CD1c-positive myeloid dendritic cell (primary cell): ENCODE results near the gene LSMEM2.
"Not testable (repeated sequence)": the region's sequence is repeated elsewhere in the genome, so short reads cannot be mapped to it uniquely, and the experiment has no call there.

Source experiments
- DNase-seq: peaks from one replicate; pipeline ENCODE4 v3.0.0-alpha.2; 2016; ENCODE audit errors: extremely low spot score

LSMEM2 gene

DNA sequence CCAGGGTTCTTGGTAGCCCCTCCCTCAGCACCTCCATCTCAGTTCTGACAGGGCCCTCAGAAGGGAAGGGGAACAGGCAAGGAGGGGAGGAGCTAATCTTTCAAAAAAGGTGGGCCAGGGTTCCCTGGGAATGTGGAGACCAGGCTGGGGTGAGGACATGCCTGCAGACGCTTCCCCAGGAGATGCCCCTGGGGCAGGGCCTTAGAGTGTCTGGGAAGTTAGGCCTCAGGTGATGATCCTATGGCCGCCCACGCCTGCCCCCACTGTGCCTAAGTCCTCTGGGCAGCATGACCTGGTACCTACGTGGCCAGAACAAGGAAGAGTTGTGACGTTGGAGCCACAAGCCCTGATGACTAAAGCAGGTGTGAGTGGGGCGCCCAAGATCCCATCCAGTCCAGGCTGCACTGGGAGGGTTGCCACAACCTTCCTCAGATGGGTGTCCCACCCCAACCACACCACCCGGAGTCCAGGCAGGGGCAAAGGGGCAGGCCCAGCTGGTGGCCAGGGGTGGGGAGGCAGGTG lies 13.9 kb upstream of the LSMEM2 start:
- DNase-seq, result no peak

DNA sequence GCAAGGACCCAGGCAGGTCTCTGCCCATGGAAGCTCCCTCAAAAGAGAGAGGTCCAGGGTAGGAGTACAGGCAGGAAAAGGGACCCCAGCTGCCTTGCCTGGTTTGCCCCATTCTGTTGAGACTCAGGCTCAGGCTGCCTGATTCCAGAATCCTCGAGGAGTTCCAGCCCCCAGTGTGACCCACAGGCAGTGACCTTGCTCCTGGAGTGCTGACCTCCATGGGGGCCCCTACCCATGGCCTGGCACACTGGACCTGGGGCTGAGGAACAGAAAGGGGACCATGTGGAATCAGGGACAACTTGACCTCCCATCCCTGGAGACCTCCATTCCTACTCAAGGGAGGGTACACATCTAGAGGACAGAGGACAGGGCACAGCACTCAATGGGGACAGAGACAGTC lies 13.3 kb upstream of the LSMEM2 start:
- no peak for DNase-seq

DNA sequence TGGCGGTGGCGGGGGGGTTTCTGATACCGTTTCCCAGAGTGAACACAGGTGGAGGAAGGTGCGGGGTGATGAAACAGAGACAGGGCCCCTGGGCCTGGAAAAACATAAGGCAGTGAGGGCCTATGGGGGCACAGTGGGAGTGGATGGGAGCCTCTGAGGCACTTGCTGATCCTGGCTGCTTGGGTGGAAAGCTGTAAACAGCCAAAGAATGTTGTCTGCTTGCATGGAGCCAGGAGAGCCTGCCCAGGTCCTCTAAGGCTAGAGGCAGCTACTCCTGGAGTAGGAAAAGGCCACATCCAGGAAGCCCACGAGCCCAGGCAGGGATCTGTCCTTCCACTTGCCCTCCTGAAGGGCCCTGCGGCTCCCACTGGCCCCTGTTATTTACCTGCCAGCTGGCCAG lies 12.9 kb upstream of the LSMEM2 start:
- no peak for DNase-seq

DNA sequence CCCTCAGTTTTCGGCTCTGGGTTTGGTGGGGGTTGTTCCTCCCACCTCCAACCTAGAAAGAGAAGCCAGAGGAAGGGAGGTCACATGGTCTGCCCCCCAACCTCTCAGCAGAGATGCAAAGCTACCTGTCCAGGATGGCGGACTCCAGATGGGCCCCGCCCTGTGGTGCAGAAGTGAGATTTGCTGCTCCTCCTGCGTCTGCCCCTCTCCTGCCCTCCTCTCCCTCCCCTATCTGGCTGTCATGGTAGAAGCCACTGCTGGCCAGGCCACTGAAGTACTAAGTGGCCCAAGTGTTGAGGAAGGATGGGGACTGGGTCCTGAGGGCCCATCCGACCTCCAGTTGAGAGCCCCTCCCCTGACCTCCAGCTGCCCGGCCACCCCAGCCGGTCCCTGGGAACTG lies 12.1 kb upstream of the LSMEM2 start:
- no peak for DNase-seq

DNA sequence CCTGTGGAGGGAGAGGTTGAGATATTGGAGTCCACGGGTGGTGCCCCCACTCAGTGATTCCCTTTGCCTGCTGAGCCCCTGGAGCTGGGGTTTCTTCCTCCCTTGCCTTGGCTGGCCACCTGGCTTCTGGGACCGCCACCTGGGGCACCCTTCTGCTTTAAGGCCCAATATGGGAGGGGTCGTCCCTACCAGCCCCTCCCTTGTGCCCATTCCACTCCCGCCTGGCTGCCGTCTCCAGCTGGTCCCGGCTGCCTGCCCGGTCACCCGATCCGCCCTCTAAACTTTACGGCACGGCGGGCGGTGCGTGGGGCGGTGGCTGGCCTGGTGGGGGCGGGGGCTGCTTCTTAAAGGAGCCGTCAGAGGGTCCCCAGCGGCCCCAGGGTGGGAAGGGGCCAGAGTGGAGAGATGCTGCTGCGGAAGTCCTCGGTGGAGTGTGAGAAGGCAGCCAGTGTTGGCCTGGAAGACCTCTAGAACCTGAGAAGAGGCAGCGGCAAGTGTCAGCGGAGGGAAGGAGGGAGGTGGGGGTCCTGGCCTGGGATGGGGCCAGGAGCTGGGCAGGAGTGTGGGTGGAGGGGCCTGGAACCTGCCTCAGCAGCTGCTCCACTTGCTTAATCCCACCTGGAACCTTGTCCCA lies 11.5 kb upstream of the LSMEM2 start:
- DNase-seq, result no peak

DNA sequence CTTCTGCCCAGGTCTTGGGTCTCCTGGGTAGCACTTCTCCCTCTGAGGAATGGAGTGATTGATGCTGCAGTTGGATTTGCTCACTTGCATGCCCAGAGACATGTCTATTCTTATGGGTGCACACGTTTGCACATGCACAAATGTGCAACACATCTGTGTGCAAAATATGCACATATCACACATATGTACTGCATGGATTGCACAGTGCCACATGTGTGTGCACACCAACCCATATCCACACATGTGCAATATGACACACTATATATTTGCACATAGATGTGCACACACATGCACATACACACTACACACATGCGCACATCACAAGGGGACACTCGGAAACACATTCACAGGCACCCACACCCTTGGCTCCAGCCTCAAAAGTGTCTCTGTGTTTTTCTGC lies 10.6 kb upstream of the LSMEM2 start:
- no peak for DNase-seq

DNA sequence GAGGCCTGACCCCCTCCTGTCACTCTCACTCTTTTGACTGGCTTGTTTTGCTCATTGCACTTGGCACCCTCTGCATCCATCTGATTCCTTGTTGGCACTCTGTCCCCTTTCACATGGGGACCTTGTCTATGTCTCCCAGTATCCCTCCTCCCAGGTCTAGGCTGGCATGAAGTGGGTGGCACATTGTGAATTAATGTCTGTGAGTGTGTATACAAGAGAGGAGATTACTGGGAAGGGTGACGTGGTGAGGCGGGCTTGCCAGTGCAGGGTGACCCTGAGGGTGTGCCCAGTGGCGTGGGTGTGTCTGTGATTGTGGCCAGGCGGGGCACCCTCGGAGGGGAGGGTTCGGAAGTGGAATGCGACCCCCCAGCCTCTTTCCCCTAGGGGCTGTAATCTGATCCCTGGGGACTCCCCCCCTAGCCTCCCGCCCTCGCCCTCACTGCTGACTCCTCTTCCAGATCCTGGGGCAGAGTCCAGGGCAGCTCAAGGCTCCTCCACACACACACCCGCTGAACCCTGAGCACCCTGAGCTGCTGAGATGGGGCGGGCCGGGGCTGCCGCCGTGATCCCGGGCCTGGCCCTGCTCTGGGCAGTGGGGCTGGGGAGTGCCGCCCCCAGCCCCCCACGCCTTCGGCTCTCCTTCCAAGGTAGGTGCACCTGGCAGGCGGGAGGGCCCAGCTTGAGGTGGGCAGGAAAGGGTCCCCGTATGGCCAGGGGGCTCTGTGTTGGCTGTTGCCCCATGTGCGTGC lies 10.0 kb upstream of the LSMEM2 start, which contains the start of gene SEMA3B:
Gene SEMA3B, plus strand, starts transcription at position 445 of the 749 bp plus-strand sequence. Its CDS starts 94 bp downstream, at position 539.
- no peak for DNase-seq

DNA sequence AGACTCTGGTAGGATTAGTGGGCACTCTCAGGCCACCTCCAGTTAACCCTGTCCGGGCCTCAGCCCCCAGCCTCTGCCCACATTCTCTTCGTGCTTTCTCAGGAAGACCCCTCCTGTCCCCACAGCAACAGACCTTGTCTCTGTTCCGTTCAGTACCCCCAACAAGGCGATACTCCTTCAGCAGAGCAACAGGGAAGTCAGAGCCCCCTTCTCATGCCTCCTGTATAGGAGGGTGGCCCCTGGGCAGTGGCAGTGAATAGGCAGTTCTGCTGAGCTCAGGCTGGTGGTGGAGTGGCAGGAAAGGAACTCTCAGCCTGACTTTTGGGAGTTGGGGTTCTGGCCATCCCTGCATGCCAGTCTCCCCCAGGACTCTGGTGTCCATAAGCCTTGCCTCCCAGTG lies 9.4 kb upstream of the LSMEM2 start:
- no peak for DNase-seq

DNA sequence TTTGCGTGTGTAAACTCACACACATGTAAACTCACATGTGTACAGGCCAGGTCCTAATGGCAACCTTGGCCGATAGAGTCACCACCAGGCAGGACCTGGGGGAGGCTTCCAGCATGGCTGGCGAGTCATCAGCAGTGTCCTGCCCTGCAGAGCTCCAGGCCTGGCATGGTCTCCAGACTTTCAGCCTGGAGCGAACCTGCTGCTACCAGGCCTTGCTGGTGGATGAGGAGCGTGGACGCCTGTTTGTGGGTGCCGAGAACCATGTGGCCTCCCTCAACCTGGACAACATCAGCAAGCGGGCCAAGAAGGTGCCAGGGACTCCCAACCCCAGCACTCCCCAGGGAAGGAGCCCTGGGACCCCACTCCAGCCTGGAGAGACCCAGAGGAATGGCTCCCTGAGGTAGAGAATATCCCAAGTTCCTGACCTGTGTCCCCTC lies 8.9 kb upstream of the LSMEM2 start:
- DNase-seq, result no peak

DNA sequence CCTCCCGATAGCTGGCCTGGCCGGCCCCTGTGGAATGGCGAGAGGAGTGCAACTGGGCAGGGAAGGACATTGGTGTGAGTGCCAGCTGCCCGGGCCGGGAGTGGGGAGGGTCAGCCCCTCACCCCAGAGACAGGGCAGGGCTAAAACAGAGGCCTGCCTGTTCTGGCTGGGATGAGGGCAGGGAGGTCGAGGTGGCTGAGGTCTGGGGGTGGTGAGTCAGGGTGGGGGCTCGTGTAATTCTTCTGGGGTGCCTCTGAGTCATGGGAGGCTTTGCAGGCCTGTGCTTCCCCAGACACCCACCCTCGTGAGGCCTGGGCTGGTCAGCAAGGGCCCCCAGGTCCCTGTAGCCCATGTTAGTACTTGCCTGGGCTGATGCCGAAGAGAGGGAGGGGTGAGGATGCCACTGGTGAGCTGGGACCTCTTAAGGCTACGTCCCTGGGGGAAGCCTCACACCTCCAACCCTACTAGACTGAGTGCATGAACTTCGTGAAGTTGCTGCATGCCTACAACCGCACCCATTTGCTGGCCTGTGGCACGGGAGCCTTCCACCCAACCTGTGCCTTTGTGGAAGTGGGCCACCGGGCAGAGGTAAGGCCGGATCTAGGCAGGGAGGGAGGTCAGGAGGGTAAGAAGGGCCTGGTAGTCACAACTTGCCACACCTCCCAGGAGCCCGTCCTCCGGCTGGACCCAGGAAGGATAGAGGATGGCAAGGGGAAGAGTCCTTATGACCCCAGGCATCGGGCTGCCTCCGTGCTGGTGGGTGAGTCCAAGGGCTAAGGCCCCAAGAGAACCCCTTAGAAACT lies 8.3 kb upstream of the LSMEM2 start:
- no peak for DNase-seq

DNA sequence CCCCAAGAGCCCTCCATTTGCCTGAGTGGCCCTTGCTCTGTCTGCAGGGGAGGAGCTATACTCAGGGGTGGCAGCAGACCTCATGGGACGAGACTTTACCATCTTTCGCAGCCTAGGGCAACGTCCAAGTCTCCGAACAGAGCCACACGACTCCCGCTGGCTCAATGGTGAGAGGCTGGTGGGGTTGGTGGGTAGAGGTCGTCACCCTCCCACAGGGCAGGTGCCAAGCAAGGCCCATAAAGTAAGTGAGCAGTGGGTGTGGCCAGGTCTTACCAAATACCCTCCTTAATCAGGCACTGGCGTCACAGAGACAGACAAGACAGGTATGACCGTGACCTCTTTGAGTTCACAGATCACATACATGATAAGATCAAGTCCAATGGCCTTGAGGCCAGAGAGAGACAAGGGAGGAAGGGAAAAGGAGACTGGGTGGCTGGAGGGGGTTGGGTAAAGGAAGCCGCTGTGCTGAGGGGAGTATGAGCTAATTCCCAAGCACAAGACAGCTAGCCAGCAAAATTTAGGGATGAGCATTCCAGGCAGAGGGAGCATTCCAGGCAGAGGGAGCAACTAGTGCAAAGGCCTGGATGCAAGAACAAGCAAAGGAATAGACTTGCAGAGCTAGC lies 7.5 kb upstream of the LSMEM2 start:
- DNase-seq, result no peak

DNA sequence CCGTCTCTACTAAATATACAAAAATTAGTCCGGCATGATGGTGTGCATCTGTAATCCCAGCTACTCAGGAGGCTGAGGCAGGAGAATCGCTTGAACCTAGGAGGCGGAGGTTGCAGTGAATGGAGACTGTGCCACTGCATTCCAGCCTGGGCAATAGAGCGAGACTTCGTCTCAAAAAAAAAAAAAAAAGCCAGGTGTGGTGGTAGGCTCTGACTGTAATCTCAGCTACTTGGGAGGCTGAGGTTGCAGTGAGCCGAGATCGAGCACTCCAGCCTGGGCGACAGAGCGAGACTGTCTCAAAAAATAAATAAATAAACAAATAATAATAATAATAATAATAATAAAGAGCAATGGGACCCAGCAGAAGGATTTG lies 6.4 kb upstream of the LSMEM2 start:
- DNase-seq, result not testable (repeated sequence)

DNA sequence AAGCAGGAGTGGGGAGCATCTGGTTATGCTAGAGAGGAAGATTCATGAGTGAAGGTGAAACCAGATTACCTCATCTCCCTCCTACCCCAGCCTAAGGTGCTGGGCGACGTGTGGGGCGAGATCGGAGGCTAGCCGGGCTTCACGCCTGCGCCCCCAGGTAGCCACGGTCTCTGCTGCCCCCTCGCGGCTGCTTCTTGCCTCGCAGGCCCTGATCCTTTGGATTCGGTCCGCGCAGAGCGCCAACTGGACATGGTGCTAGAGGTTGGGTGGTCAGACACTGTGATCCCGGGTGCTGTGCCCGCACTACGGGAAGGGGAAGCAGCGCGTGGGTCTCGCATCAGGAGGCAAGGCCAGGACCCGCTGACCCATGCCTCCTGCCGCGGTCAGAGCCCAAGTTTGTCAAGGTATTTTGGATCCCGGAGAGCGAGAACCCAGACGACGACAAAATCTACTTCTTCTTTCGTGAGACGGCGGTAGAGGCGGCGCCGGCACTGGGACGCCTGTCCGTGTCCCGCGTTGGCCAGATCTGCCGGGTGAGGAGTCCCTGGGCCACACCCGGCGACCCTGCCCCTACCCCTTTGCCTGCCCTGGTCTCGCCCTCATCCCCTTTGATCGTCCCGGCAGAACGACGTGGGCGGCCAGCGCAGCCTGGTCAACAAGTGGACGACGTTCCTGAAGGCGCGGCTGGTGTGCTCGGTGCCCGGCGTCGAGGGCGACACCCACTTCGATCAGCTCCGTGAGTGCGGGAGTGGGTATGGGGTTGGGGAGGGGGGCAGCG lies 5.8 kb upstream of the LSMEM2 start:
- peak; percentile 95 for DNase-seq

DNA sequence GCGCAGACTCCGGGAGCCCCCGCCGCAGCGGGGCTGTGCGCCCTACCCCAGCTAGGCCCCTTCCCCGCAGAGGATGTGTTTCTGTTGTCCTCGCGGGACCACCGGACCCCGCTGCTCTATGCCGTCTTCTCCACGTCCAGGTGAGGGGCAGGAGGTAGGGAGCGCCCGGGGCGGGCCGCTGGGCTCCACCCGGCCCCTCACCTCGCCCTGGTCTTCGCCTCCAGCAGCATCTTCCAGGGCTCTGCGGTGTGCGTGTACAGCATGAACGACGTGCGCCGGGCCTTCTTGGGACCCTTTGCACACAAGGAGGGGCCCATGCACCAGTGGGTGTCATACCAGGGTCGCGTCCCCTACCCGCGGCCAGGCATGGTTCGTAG lies 5.2 kb upstream of the LSMEM2 start:
- DNase-seq, result no peak

DNA sequence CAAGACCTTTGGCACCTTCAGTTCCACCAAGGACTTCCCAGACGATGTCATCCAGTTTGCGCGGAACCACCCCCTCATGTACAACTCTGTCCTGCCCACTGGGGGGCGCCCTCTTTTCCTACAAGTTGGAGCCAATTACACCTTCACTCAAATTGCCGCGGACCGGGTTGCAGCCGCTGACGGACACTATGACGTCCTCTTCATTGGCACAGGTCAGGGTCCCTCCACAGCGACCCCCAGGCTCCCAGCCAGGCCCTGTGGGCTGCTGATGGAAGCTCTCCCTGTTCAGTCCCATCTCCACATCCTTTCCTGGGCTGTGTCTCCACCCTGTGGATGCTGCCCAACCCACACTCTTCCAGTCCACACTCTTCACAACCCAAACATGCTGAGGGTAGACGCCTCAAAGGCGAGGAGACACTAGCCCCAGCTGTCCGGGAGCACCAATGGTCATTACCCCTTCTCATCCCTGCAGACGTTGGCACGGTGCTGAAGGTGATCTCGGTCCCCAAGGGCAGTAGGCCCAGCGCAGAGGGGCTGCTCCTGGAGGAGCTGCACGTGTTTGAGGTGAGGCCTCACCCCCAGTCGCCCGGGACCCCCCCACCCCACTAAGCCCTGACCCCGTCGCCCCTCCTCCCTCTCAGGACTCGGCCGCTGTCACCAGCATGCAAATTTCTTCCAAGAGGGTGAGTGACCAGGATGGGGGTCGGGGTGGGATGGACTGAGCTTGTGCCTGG lies 4.3 kb upstream of the LSMEM2 start:
- DNase-seq, result peak; percentile 81

DNA sequence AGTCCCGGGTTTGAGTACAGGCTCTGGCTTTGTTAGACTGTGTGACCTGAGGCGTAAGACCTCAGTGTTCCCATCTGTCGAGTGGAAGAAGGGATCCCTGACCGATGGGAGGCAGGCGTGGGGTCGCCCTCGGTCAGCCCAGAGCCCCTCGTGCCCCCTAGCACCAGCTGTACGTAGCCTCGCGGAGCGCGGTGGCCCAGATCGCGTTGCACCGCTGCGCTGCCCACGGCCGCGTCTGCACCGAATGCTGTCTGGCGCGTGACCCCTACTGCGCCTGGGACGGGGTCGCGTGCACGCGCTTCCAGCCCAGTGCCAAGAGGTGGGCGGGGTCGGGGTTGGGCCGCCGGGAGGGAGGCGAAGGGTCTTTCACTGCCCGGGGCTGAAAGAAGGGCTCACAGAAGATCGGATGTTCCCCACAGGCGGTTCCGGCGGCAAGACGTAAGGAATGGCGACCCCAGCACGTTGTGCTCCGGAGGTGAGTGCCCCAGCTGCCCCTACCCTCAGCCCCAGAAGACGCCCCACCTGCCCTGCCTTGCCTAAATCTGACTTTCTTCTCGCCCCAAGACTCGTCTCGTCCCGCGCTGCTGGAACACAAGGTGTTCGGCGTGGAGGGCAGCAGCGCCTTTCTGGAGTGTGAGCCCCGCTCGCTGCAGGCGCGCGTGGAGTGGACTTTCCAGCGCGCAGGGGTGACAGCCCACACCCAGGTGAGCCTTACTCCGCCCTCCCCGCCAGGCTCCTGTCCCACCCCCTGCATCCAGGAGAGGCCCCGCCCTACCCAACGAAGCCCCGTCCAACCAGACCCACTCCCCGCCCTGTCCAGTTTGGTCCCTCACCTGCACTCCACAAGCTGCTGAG lies 3.5 kb upstream of the LSMEM2 start:
- DNase-seq, result no peak

DNA sequence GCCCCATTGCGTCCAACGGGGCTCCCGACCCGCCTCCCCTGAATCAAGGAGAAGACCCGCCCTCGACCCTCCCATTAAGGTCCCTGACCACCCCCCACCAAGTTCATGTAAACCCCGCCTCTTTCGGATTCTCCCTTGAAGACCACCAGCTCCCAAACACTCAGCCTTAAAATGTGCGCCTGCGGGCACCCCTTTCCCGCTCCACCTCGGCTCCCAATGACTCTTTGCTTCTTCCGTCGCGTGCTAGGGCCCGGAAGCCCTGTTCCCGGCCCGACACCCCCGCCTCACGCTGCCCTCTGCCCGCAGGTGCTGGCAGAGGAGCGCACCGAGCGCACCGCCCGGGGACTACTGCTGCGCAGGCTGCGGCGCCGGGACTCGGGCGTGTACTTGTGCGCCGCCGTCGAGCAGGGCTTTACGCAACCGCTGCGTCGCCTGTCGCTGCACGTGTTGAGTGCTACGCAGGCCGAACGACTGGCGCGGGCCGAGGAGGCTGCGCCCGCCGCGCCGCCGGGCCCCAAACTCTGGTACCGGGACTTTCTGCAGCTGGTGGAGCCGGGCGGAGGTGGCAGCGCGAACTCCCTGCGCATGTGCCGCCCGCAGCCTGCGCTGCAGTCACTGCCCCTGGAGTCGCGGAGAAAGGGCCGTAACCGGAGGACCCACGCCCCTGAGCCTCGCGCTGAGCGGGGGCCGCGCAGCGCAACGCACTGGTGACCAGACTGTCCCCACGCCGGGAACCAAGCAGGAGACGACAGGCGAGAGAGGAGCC lies 2.7 kb upstream of the LSMEM2 start:
- peak; percentile 42 for DNase-seq

DNA sequence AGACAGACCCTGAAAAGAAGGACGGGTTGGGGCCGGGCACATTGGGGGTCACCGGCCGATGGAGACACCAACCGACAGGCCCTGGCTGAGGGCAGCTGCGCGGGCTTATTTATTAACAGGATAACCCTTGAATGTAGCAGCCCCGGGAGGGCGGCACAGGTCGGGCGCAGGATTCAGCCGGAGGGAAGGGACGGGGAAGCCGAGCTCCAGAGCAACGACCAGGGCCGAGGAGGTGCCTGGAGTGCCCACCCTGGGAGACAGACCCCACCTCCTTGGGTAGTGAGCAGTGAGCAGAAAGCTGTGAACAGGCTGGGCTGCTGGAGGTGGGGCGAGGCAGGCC lies 2.2 kb upstream of the LSMEM2 start:
- no peak for DNase-seq
